Stimulated activated effector memory CD8-positive, alpha-beta T cell treated with anti-CD3 and anti-CD28 coated beads, Interleukin-12 subunit alpha, Interleukin-12 subunit beta, amount 100 ng/mL, for 72 hours (primary cell): ENCODE measurements around the gene ERBB3.
"Not testable (repeated sequence)": the region's sequence is repeated elsewhere in the genome, so short reads cannot be mapped to it uniquely, and the experiment has no call there.

Experiments
- ATAC-seq: fragments of 150-1000 bp; cut with Tn5 transposase; 2 replicates; pipeline ENCODE4 v1.10.0; 2021
- DNase-seq, 2 donors: peaks; one replicate each; pipeline ENCODE4 v3.0.0; 2021 to 2022; ENCODE audit warnings: low spot score in 2 of 2
- H3K27ac Mint-ChIP-seq: one replicate; pipeline ENCODE4 v1.8.0; 2022; ENCODE audit warnings: mild to moderate bottlenecking, mixed read lengths
- H3K36me3 Mint-ChIP-seq: one replicate; pipeline ENCODE4 v1.8.0; 2022; ENCODE audit warnings: mild to moderate bottlenecking, mixed read lengths
- H3K4me1 Mint-ChIP-seq: one replicate; pipeline ENCODE4 v1.8.0; 2022; ENCODE audit warnings: mixed read lengths
- H3K4me3 Mint-ChIP-seq: one replicate; pipeline ENCODE4 v1.8.0; 2022; ENCODE audit warnings: mild to moderate bottlenecking, mixed read lengths
- H3K9me3 Mint-ChIP-seq: one replicate; pipeline ENCODE4 v1.8.0; 2022; ENCODE audit warnings: mixed read lengths

The ERBB3 gene

GRCh38 chr12:56117082-56117706, 37.2 kb downstream of the ERBB3 start:
- H3K36me3 Mint-ChIP-seq, result peaks cover 76% of the 10 kb centered on the region
- peak overlapping the region; percentile 90 for H3K4me3 Mint-ChIP-seq
- DNase-seq, H3K9me3 Mint-ChIP-seq, ATAC-seq: not testable (repeated sequence)
- H3K27ac Mint-ChIP-seq, result peak overlapping the region; percentile 99
- H3K4me1 Mint-ChIP-seq, result peaks cover 37% of the 10 kb centered on the region

- Mint-ChIP-seq H3K27ac (peak within 1 kb of the TSS; percentile 99), H3K9me3 (no peaks in the 10 kb centered on the region), H3K4me3 (peak within 1 kb of the TSS; percentile 90), H3K36me3 (peaks cover 68% of the 10 kb centered on the region), H3K4me1 (peaks cover 37% of the 10 kb centered on the region)
- ATAC-seq (peak; percentile 93), DNase-seq (peak; percentile 87 to 98)
Measured at GRCh38 chr12:56117778-56118687, 38.1 kb downstream of the ERBB3 start, which contains the start of gene ZC3H10. Gene ZC3H10 (plus strand): TSS chr12:56118266. CDS start chr12:56120563, 2,297 bp downstream.

GRCh38 chr12:56118688-56119357, 38.9 kb downstream of the ERBB3 start:
- DNase-seq (no peak), ATAC-seq (peak; percentile 0)
- H3K27ac Mint-ChIP-seq, result peak overlapping the region; percentile 99
- H3K9me3 Mint-ChIP-seq, result no peaks in the 10 kb centered on the region
- H3K4me1 Mint-ChIP-seq, result peaks cover 40% of the 10 kb centered on the region
- H3K4me3 Mint-ChIP-seq, result peak overlapping the region; percentile 90
- peaks cover 60% of the 10 kb centered on the region for H3K36me3 Mint-ChIP-seq

GRCh38 chr12:56119361-56119796, 39.4 kb downstream of the ERBB3 start:
- peaks cover 45% of the 10 kb centered on the region for H3K4me1 Mint-ChIP-seq
- no peaks in the 10 kb centered on the region for H3K9me3 Mint-ChIP-seq
- ATAC-seq (no peak), DNase-seq (peak in 1 of 2 donors; percentile 67)
- H3K36me3 Mint-ChIP-seq, result peaks cover 54% of the 10 kb centered on the region
- H3K4me3 Mint-ChIP-seq, result peak overlapping the region; percentile 90
- H3K27ac Mint-ChIP-seq, result peak overlapping the region; percentile 99

GRCh38 chr12:56120158-56120846, 40.3 kb downstream of the ERBB3 start:
- H3K4me3 Mint-ChIP-seq, result no peak overlapping the region
- H3K9me3 Mint-ChIP-seq, result no peaks in the 10 kb centered on the region
- ATAC-seq (no peak), DNase-seq (no peak)
- peaks cover 48% of the 10 kb centered on the region for H3K36me3 Mint-ChIP-seq
- H3K4me1 Mint-ChIP-seq, result peaks cover 47% of the 10 kb centered on the region
- H3K27ac Mint-ChIP-seq, result no peak overlapping the region

GRCh38 chr12:56121204-56121870, 41.4 kb downstream of the ERBB3 start:
- Mint-ChIP-seq H3K4me1 (peaks cover 53% of the 10 kb centered on the region), H3K36me3 (peaks cover 47% of the 10 kb centered on the region), H3K9me3 (no peaks in the 10 kb centered on the region), H3K27ac (peak overlapping the region; percentile 41), H3K4me3 (no peak overlapping the region)
- DNase-seq (no peak), ATAC-seq (no peak)

GRCh38 chr12:56122637-56123036, 42.7 kb downstream of the ERBB3 start:
- Mint-ChIP-seq H3K4me1 (peaks cover 58% of the 10 kb centered on the region), H3K4me3 (no peak overlapping the region), H3K36me3 (peaks cover 37% of the 10 kb centered on the region), H3K9me3 (no peaks in the 10 kb centered on the region), H3K27ac (no peak overlapping the region)
- DNase-seq, result no peak
- no peak for ATAC-seq

GRCh38 chr12:56124133-56124532, 44.2 kb downstream of the ERBB3 start:
- peak overlapping the region; percentile 90 for H3K27ac Mint-ChIP-seq
- DNase-seq (no peak), ATAC-seq (no peak)
- H3K4me1 Mint-ChIP-seq, result peaks cover 52% of the 10 kb centered on the region
- no peaks in the 10 kb centered on the region for H3K9me3 Mint-ChIP-seq
- H3K36me3 Mint-ChIP-seq, result peaks cover 40% of the 10 kb centered on the region
- no peak overlapping the region for H3K4me3 Mint-ChIP-seq

GRCh38 chr12:56126732-56127239, 46.8 kb downstream of the ERBB3 start:
- H3K4me3 Mint-ChIP-seq, result peak overlapping the region; percentile 100
- ATAC-seq (no peak), DNase-seq (no peak)
- H3K9me3 Mint-ChIP-seq, result no peaks in the 10 kb centered on the region
- H3K4me1 Mint-ChIP-seq, result peaks cover 66% of the 10 kb centered on the region
- peaks cover 50% of the 10 kb centered on the region for H3K36me3 Mint-ChIP-seq
- peak overlapping the region; percentile 97 for H3K27ac Mint-ChIP-seq

- ATAC-seq, result no peak
- no peak for DNase-seq
- H3K4me3 Mint-ChIP-seq, result peak overlapping the region; percentile 100
- no peaks in the 10 kb centered on the region for H3K9me3 Mint-ChIP-seq
- peaks cover 56% of the 10 kb centered on the region for H3K36me3 Mint-ChIP-seq
- H3K4me1 Mint-ChIP-seq, result peaks cover 70% of the 10 kb centered on the region
- H3K27ac Mint-ChIP-seq, result peak overlapping the region; percentile 97
Measured at GRCh38 chr12:56127485-56127887, 47.5 kb downstream of the ERBB3 start.

- H3K4me1 Mint-ChIP-seq, result peaks cover 71% of the 10 kb centered on the region
- DNase-seq, result peak; percentile 78 to 95
- ATAC-seq, result peak; percentile 95
- H3K4me3 Mint-ChIP-seq, result peak within 1 kb of the TSS; percentile 100
- H3K36me3 Mint-ChIP-seq, result peaks cover 62% of the 10 kb centered on the region
- H3K27ac Mint-ChIP-seq, result peak within 1 kb of the TSS; percentile 97
- H3K9me3 Mint-ChIP-seq, result no peaks in the 10 kb centered on the region
Measured at GRCh38 chr12:56127888-56128669, 48.1 kb downstream of the ERBB3 start, which contains the start of gene ESYT1. Gene ESYT1 (plus strand): TSS chr12:56128267. CDS start chr12:56128320, 53 bp downstream.

- Mint-ChIP-seq H3K36me3 (peaks cover 68% of the 10 kb centered on the region), H3K27ac (peak overlapping the region; percentile 97), H3K4me3 (peak overlapping the region; percentile 100), H3K4me1 (peaks cover 68% of the 10 kb centered on the region), H3K9me3 (no peaks in the 10 kb centered on the region)
- ATAC-seq (no peak), DNase-seq (no peak)
Measured at GRCh38 chr12:56128670-56129205, 48.8 kb downstream of the ERBB3 start.

- Mint-ChIP-seq H3K36me3 (peaks cover 75% of the 10 kb centered on the region), H3K4me3 (peak overlapping the region; percentile 100)
- DNase-seq, result peak; percentile 61 to 89
Measured at GRCh38 chr12:56129206-56129941, 49.4 kb downstream of the ERBB3 start.

More at GRCh38 chr12:56129206-56129941, 49.4 kb downstream of the ERBB3 start:
- peak; percentile 53 for ATAC-seq
- Mint-ChIP-seq H3K4me1 (peaks cover 62% of the 10 kb centered on the region), H3K9me3 (no peaks in the 10 kb centered on the region), H3K27ac (peak overlapping the region; percentile 97)
